NCI-H2081 treated with DMSO at 0.1 percent for 48 hours (cell line): ENCODE data around the gene MAST2.

Experiments used
- DNase-seq: peaks from one replicate; lab custom pipeline; 2025; lab: John Stamatoyannopoulos, UW

Gene MAST2

GRCh38 chr1:46065405-46065804 lies 262.0 kb downstream of the MAST2 start:
- no peak for DNase-seq

- DNase-seq, result no peak
Measured at GRCh38 chr1:46067652-46068051, 264.2 kb downstream of the MAST2 start.

- no peak for DNase-seq
Measured at GRCh38 chr1:46068525-46068924, 265.1 kb downstream of the MAST2 start.

GRCh38 chr1:46070164-46070814 lies 266.9 kb downstream of the MAST2 start:
- DNase-seq, result no peak

GRCh38 chr1:46072975-46073374 lies 269.6 kb downstream of the MAST2 start:
- DNase-seq, result no peak

- no peak for DNase-seq
Measured at GRCh38 chr1:46076343-46076742, 272.9 kb downstream of the MAST2 start.

- no peak for DNase-seq
Measured at GRCh38 chr1:46077644-46078043, 274.2 kb downstream of the MAST2 start.

GRCh38 chr1:46080257-46080656 lies 276.8 kb downstream of the MAST2 start:
- no peak for DNase-seq

- peak; percentile 21 for DNase-seq
Measured at GRCh38 chr1:46081206-46081605, 277.8 kb downstream of the MAST2 start.

GRCh38 chr1:46081619-46082018 lies 278.2 kb downstream of the MAST2 start:
- no peak for DNase-seq

- DNase-seq, result no peak
Measured at GRCh38 chr1:46083579-46083978, 280.2 kb downstream of the MAST2 start.

GRCh38 chr1:46084553-46085451 lies 281.4 kb downstream of the MAST2 start:
- no peak for DNase-seq
